Stimulated activated CD8-positive, alpha-beta memory T cell treated with anti-CD3 and anti-CD28 coated beads, Interleukin-7, amount 100 ng/mL, for 24 hours (primary cell): Measurements from ENCODE around the gene PIK3R2.

Experiments
- DNase-seq: peaks from one replicate; pipeline ENCODE4 v3.0.0-alpha.2; 2020; ENCODE audit warnings: low read depth

PIK3R2 gene

GRCh38 chr19:18123819-18124218 lies 29.1 kb upstream of the PIK3R2 start:
- DNase-seq, result no peak

- no peak for DNase-seq
Observed at GRCh38 chr19:18126097-18126496, 26.9 kb upstream of the PIK3R2 start.

DNA sequence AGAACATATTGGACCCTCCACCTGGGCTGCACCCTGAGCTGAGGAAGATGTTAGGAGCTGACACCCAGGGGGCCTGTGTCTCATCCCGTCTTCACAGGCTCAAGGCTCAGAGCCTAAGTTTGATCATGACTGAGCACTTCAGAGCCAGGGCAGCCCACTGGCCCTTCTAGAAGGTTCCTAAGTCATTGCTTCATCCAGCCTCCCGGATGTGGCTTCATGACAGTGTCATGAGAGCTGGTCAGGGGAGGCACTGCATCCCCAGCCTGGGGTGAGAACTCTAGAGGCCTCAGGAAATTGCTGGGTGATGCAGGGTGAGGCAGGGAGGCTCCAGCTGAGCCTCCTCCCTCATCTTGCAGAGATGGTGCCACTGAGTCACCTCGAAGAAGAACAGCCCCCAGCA lies 24.9 kb upstream of the PIK3R2 start:
- no peak for DNase-seq

- DNase-seq, result no peak
Observed at GRCh38 chr19:18128805-18129204, 24.2 kb upstream of the PIK3R2 start.

DNA sequence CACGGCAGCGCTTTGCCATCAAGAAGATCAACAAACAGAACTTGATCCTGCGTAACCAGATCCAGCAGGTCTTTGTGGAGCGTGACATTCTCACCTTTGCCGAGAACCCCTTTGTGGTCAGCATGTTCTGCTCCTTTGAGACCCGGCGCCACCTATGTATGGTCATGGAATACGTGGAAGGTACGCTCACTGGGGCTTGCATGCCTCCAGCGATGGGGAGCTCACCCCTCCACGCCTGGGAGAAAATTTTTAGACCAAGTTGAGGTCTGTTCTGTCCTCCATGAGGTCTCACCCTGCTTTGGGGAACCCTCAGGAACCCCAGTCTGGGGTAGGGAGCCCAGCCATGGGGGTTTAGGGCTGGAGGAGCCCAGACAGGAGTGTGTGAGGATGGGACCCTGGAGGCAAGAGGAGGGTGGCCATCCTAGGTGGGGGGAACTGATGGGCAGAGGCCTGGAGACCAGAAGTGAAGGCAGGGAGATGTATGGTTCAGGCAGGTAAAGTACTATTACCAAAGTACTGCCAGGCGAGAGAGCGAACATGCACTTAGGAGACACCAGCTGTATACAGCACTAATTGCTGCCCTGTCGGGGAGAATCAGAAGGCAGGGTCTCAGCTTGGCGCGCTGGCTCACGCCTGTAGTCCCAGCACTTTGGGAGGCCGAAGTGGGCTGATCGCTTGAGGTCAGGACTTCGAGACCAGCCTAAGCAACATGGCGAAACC lies 22.3 kb upstream of the PIK3R2 start:
- no peak for DNase-seq

GRCh38 chr19:18131841-18132596 lies 20.9 kb upstream of the PIK3R2 start:
- DNase-seq, result no peak

- DNase-seq, result no peak
Observed at GRCh38 chr19:18135712-18136584, 17.0 kb upstream of the PIK3R2 start.

DNA sequence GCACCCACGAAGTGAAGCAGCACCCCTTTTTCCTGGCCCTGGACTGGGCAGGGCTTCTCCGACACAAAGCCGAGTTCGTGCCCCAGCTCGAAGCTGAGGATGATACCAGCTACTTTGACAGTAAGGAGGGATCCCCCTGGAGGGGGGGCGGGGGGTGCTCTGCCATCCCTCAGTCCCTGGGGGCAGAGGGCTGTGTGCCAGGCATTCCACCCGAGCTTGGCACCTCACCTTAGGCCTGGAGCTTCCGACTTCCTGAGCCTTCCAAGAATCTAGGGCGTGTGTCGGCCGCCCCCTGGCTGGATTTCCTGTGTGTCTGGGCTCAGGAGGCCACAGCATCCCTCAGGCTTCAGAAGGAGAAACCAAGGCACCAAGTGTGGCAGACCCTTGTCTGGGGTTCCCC lies 15.7 kb upstream of the PIK3R2 start:
- DNase-seq, result no peak

- no peak for DNase-seq
Observed at GRCh38 chr19:18137657-18138339, 15.2 kb upstream of the PIK3R2 start.

GRCh38 chr19:18140473-18140872 lies 12.5 kb upstream of the PIK3R2 start:
- DNase-seq, result no peak

DNA sequence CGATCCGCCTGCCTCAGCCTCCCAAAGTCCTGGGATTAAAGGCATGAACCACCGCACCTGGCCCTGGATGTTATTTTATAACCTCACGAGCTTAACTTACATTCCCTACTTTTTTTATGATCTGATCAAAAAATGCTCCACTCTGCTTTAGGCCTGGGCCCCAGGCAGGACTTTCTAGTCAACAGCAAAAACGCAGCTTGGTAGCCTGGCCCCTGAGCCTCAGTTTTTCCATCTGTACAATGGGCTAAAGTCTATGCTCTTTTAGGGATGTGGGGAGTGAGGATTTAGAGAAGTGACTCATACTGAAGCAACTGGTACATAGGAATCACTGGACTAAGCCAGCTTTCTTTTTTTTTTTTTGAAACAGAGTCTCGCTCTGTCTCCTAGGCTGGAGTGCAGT lies 11.9 kb upstream of the PIK3R2 start:
- DNase-seq, result no peak

GRCh38 chr19:18143902-18144301 lies 9.1 kb upstream of the PIK3R2 start:
- no peak for DNase-seq

DNA sequence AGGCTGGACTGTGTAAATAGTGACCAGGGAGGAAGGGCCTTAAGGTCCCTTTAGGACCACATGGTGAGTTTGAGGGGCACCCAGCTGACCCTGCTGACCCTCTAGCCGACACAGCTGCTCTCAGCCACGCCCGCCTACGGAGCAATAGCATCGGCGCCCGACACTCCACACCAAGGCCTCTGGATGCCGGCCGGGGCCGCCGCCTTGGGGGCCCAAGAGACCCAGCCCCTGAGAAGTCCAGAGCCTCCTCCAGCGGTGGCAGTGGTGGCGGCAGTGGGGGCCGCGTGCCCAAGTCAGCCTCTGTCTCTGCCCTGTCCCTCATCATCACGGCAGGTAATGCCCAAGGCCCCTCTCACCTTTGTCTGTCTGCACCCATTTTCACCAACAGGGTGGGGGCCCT lies 8.6 kb upstream of the PIK3R2 start:
- DNase-seq, result no peak

DNA sequence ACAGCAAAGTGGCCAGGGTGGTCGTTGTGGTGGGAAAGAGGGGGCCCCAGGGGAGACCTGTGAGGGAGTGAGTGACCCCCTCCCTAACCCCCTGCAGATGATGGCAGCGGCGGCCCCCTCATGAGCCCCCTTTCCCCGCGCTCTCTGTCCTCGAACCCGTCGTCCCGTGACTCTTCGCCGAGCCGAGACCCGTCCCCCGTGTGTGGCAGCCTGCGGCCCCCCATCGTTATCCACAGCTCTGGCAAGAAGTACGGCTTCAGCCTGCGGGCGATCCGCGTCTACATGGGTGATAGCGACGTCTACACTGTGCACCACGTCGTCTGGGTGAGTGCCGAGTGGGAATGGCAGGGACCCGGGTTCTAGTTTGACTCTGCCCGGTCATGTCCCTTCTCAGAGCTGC lies 8.1 kb upstream of the PIK3R2 start:
- DNase-seq, result no peak

- no peak for DNase-seq
Observed at GRCh38 chr19:18145391-18145999, 7.5 kb upstream of the PIK3R2 start.

DNA sequence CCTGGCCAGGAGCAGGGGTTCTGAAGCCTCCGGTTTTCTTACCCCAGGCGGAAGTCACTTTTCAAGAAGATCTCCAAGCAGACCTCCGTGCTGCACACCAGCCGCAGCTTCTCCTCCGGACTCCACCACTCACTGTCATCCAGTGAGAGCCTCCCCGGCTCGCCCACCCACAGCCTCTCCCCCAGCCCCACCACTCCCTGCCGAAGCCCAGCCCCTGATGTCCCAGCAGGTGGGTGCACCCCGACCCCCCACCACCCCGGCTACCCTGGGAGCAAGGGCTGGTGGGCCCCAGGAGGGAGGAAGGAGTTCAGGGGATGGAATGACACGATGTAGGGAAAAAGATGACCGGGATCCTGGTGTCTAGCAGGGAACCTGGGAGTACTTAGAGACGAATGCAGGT lies 5.6 kb upstream of the PIK3R2 start:
- no peak for DNase-seq

GRCh38 chr19:18149596-18149975 lies 3.4 kb upstream of the PIK3R2 start:
- no peak for DNase-seq

DNA sequence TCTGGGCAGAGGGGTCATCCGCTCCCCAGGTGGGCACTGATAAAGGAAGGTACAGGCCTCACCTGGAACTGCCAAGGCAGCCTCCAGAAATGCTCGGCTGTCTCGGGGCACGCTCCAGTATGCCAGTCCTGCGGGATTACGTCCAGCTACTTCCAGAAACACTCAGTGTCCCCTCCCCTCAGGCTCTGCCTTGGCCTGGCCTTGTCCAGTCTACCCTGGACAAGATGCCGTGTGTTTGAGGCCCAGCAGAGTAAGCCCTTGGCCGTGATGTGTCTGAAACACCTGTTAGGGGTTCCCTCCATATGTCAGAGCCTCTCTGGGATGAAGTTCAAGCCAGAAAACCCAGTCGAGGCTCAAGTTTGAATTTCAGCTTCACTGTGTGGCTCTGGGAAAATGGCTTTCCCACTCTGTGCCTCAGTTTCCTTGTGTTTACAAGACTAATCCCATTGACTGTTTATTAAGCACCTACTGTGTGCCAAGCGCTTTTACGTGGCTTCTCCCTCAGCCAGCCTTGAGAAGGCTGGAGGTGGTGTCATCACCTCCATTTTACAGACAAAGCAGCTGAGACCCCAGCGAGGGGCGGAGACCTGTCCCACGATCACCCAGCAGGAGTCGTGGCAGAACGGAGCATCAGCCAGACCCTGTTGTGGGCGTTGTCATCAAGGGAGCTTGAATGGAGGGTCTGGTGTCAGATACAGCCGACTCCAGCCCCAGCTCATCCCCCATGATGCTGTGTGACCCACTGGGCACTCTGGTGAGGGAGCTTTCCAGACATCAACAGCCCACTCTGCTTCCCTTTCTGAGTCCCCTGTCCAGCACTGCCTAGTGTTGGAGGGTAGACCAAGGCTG lies 2.0 kb upstream of the PIK3R2 start:
- no peak for DNase-seq

GRCh38 chr19:18152442-18152816 lies 534 bp upstream of the PIK3R2 start:
- peak; percentile 98 for DNase-seq

DNA sequence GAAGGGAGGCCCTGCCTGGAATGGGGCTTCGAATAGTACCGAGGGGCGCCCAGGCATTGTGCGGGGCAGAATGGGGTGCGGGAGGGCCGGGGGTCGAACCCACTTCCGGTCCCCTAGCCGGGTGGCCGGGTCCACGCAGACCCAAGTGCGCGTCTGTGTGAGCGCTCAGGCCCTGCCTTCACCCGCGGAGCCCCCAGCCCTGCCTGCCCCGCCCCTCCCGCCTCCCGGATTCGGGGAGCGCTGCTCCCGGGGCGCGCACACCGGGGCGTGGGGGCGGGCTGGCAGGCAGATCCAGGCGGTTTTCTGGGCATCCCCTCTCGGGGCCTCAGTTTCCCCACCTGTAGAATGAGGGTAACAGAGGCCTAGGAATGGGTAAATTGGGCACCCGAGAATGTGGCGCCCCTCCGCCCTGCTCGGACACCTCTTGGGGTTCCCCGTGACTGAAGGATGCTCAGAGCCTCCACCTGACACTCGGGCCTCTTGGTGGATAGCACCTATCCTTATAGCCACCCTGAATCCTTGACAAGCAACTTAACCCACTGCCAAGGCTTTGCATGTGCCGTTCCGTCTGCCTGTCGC lies 682 bp downstream of the PIK3R2 start:
- DNase-seq, result no peak
